Tibial artery (tissue), 4 donors: ENCODE data around the gene CST11.
A peak's percentile ranks its signal among the peaks of the same experiment; 100 is the strongest.

ENCODE experiments used
- DNase-seq, 2 donors: peaks; one replicate each; pipeline ENCODE4 v3.0.0-alpha.2; 2019
- H3K27ac ChIP-seq, 2 donors: fragments of 200-600 bp; sonication (generic) in 1 of 2; 1 replicate in 1 of 2; 2 replicates in 1 of 2; pipeline ENCODE4 v1.5.1; 2018 to 2019; ENCODE audit warnings: mild to moderate bottlenecking in 1 of 2
- H3K27me3 ChIP-seq, 2 donors: fragments of 200-600 bp; sonication (generic) in 1 of 2; one replicate each; pipeline versions ENCODE4 v1.5.1 to v1.6.0; 2016 to 2019
- H3K36me3 ChIP-seq, 3 donors: fragments of 200-600 bp; sonication (generic) in 2 of 3; one replicate each; pipeline ENCODE4 v1.5.1; 2016 to 2019; ENCODE audit warnings: mild to moderate bottlenecking in 2 of 3
- H3K4me1 ChIP-seq, 4 donors: fragments of 200-600 bp; sonication (generic) in 2 of 4; 1 replicate in 3 of 4; 2 replicates in 1 of 4; pipeline ENCODE4 v1.5.1; 2016 to 2019
- H3K4me3 ChIP-seq, 2 donors: fragments of 200-600 bp; sonication (generic) in 1 of 2; 1 replicate in 1 of 2; 2 replicates in 1 of 2; pipeline ENCODE4 v1.5.1; 2018 to 2019; ENCODE audit warnings: mild to moderate bottlenecking in 2 of 2
- H3K9me3 ChIP-seq, 3 donors: fragments of 200-600 bp; sonication (generic) in 1 of 3; one replicate each; pipeline ENCODE4 v1.5.1; 2016 to 2019
- intact Hi-C: fragments of 100-400 bp; cut with DNase I; formaldehyde crosslinking; loops from one replicate; pipeline ENCODE4 v1.15.0; 2023; ENCODE audit warnings: low total_unique reads
- TF ChIP-seq, protein P1 (sequence below), 2 experiments: fragments of 200-600 bp in 1 of 2; fragments of 450-650 bp in 1 of 2; IDR thresholded peaks; one replicate each; pipeline ENCODE4 v1.5.1; 2017 to 2019; ENCODE audit warnings: antibody characterized with exemption in 2 of 2, mild to moderate bottlenecking in 1 of 2, moderate library complexity in 1 of 2

Gene CST11

DNA sequence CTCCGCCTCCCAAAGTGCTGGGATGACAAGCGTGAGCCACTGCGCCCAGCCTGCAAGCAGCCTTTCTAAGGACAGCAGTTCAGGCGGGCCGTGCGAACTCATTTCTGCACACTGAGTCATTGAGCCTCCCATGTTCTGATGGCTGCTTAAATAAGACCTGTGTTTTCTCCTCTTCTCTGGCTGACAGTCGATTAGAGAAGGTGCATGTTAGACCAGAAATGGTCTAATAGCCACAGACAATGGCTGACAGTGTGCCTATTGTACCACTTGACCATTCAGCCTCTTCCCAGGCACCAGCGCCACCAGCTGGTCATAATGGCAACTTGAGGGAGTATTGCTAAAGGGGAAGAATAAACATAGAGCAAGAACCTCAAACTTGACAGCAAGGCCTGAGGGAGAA lies 6.2 kb downstream of the CST11 start:
- H3K9me3 ChIP-seq: no peaks in the 10 kb centered on the region
- TF ChIP-seq, protein P1, sequence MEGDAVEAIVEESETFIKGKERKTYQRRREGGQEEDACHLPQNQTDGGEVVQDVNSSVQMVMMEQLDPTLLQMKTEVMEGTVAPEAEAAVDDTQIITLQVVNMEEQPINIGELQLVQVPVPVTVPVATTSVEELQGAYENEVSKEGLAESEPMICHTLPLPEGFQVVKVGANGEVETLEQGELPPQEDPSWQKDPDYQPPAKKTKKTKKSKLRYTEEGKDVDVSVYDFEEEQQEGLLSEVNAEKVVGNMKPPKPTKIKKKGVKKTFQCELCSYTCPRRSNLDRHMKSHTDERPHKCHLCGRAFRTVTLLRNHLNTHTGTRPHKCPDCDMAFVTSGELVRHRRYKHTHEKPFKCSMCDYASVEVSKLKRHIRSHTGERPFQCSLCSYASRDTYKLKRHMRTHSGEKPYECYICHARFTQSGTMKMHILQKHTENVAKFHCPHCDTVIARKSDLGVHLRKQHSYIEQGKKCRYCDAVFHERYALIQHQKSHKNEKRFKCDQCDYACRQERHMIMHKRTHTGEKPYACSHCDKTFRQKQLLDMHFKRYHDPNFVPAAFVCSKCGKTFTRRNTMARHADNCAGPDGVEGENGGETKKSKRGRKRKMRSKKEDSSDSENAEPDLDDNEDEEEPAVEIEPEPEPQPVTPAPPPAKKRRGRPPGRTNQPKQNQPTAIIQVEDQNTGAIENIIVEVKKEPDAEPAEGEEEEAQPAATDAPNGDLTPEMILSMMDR (IDR thresholded peaks at IDR 0.05): peak; percentile 22 to 30
- H3K4me1 ChIP-seq: no peaks in the 10 kb centered on the region
- peaks cover 0 to 4% of the 10 kb centered on the region in 2 donors for H3K27me3 ChIP-seq
- no peak overlapping the region for H3K27ac ChIP-seq
- intact Hi-C loops: loop anchor here (10.0 kb wide), 1 partner anchor 158 kb away; the partner anchor contains the start of gene CST9
- no peak for DNase-seq
- no peak overlapping the region for H3K4me3 ChIP-seq
- no peaks in the 10 kb centered on the region for H3K36me3 ChIP-seq

GRCh38 chr20:23445596-23446217 lies 7.0 kb downstream of the CST11 start:
- Histone ChIP-seq H3K9me3 (no peaks in the 10 kb centered on the region), H3K27me3 (peaks cover 0 to 2% of the 10 kb centered on the region in 2 donors), H3K36me3 (no peaks in the 10 kb centered on the region), H3K4me1 (no peaks in the 10 kb centered on the region), H3K4me3 (no peak overlapping the region), H3K27ac (no peak overlapping the region)
- intact Hi-C loops: loop anchor here (10.0 kb wide), 1 partner anchor 159 kb away; the partner anchor contains the start of gene CST9
- no peak for DNase-seq
- TF ChIP-seq, protein P1 (IDR thresholded peaks at IDR 0.05): no peak

DNA sequence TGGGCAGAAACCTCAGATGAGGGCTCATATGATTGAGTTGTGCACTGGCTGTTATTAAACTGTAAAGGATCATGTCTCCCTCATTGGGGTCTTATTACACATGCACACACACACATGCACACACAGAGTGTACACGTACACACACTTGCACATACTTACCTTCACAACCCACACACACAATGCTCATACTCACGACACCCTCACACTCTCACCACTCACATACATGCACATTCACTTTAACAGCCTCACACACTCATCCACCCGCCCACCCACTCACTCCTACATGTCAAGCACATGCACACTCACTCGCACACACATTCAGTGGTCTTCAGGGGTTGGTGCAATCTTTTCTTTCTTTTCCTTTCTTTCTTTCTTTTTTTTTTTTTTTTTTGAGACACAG lies 7.8 kb downstream of the CST11 start:
- no peak for DNase-seq
- Histone ChIP-seq H3K27me3 (peaks cover 0 to 2% of the 10 kb centered on the region in 2 donors), H3K9me3 (no peaks in the 10 kb centered on the region), H3K4me1 (no peaks in the 10 kb centered on the region), H3K27ac (no peak overlapping the region), H3K36me3 (no peaks in the 10 kb centered on the region), H3K4me3 (no peak overlapping the region)
- intact Hi-C loops: loop anchor here (10.0 kb wide), 1 partner anchor 160 kb away; the partner anchor contains the start of gene CST9
- TF ChIP-seq, protein P1 (IDR thresholded peaks at IDR 0.05): no peak

- peaks cover 0 to 2% of the 10 kb centered on the region in 2 donors for H3K27me3 ChIP-seq
- TF ChIP-seq, protein P1 (IDR thresholded peaks at IDR 0.05): no peak
- DNase-seq: no peak
- H3K4me3 ChIP-seq: no peak overlapping the region
- no peaks in the 10 kb centered on the region for H3K4me1 ChIP-seq
- no peaks in the 10 kb centered on the region for H3K9me3 ChIP-seq
- H3K27ac ChIP-seq: no peak overlapping the region
- intact Hi-C loops: loop anchor here (10.0 kb wide), 1 partner anchor 162 kb away; the partner anchor contains the start of gene CST9
- no peaks in the 10 kb centered on the region for H3K36me3 ChIP-seq
Measured at GRCh38 chr20:23442436-23442835, 10.2 kb downstream of the CST11 start.

- TF ChIP-seq, protein P1 (IDR thresholded peaks at IDR 0.05): peak; percentile 67 to 85
- H3K27ac ChIP-seq: no peak overlapping the region
- H3K9me3 ChIP-seq: no peaks in the 10 kb centered on the region
- H3K4me1 ChIP-seq: no peaks in the 10 kb centered on the region
- DNase-seq: peak; percentile 72 to 74
- H3K36me3 ChIP-seq: no peaks in the 10 kb centered on the region
- H3K27me3 ChIP-seq: peaks cover 0 to 2% of the 10 kb centered on the region in 2 donors
- no peak overlapping the region for H3K4me3 ChIP-seq
- intact Hi-C loops: loop anchor here (10.0 kb wide), 1 partner anchor 163 kb away; the partner anchor contains the start of gene CST9
Measured at GRCh38 chr20:23441850-23442313, 10.8 kb downstream of the CST11 start.
